Thyroid gland (tissue), 4 donors: ENCODE data around the gene HLA-A. TPM values are rescaled to one million over a fixed set of nuclear protein-coding genes. Genes with fewer than 3 reads are reported as not detected.

Experiments
- DNase-seq, 2 donors: peaks; one replicate each; pipeline ENCODE4 v3.0.0-alpha.2; 2019
- H3K27ac ChIP-seq, 3 donors: fragments of 200-600 bp; sonication (generic); 1 replicate in 2 of 3; 2 replicates in 1 of 3; pipeline ENCODE4 v1.5.1; 2016 to 2019; ENCODE audit warnings: mild to moderate bottlenecking in 1 of 3, moderate library complexity in 1 of 3
- H3K27me3 ChIP-seq: fragments of 200-600 bp; sonication (generic); one replicate; pipeline ENCODE4 v1.5.1; 2019
- H3K36me3 ChIP-seq, 2 donors: fragments of 200-600 bp; sonication (generic); one replicate each; pipeline ENCODE4 v1.5.1; 2016 to 2019
- H3K4me1 ChIP-seq, 2 donors: fragments of 200-600 bp; sonication (generic); one replicate each; pipeline ENCODE4 v1.5.1; 2017 to 2019
- H3K4me3 ChIP-seq, 3 donors: fragments of 200-600 bp; sonication (generic); replicated peaks in 1 of 3; 1 replicate in 2 of 3; 2 replicates in 1 of 3; pipeline ENCODE4 v1.5.1; 2016; ENCODE audit warnings: mild to moderate bottlenecking in 1 of 3
- H3K9me3 ChIP-seq: fragments of 200-600 bp; sonication (generic); one replicate; pipeline ENCODE4 v1.5.1; 2017
- CTCF ChIP-seq, 6 experiments: fragments of 200-600 bp in 3 of 6; fragments of 450-650 bp in 3 of 6; sonication (generic) in 3 of 6; IDR thresholded peaks; one replicate each; pipeline ENCODE4 v1.5.1; 2016 to 2019; ENCODE audit warnings: antibody characterized with exemption in 6 of 6, mild to moderate bottlenecking in 2 of 6, inconsistent platforms in 1 of 6, moderate library complexity in 1 of 6
- POLR2A ChIP-seq, 2 donors: fragments of 450-650 bp; IDR thresholded peaks; one replicate each; pipeline ENCODE4 v1.6.1; 2017; ENCODE audit warnings: antibody characterized with exemption in 2 of 2, mild to moderate bottlenecking in 2 of 2, moderate library complexity in 1 of 2
- WGBS, 2 donors: methylation state at CpG; one replicate each; pipeline ENCODE4 v1.1.5; 2017; 5-methylcytosine and 5-hydroxymethylcytosine counted together
- intact Hi-C: fragments of 100-400 bp; cut with DNase I; formaldehyde crosslinking; loops from one replicate; pipeline ENCODE4 v1.15.1; 2023
- small RNA-seq: library from RNA; depleted of rRNA; stranded (forward); fragments of <200 nt; gene quantifications from one replicate; pipeline ENCODE3, GENCODE V24; 2016
- total RNA-seq, 4 donors: library from RNA; depleted of rRNA; stranded (reverse); fragments of >200 nt; gene quantifications; one replicate each; pipeline ENCODE4 v1.2.3, GENCODE V29; 2016

HLA-A gene
- total RNA-seq, 4 donors from 2014 or later: 398 to 842 (median 578) TPM

DNA sequence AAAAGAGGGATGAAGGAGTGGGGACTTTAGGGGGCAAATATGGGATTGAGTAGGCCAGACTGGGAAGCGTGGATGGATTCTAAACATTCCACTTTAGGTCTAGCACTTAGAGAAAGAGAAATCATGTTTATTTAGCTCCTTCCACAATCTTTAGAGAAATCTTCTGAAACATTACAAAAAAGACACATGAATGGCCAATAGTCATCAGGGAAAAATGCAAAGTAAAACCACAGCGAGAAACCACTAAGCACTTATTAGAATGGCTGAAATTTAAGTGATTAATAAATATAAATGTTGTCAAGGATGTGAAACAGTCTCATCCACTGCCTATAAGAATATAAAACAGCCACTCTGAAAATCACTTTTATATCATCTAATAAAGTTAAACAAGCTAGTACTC, 46.9 kb downstream of the HLA-A start:
- Histone ChIP-seq H3K9me3 (no peaks in the 10 kb centered on the region), H3K4me3 (no peak overlapping the region), H3K4me1 (no peaks in the 10 kb centered on the region), H3K27me3 (no peaks in the 10 kb centered on the region), H3K27ac (no peak overlapping the region), H3K36me3 (no peaks in the 10 kb centered on the region)
- intact Hi-C loops: no loop called here
- 92 to 97% methylated on average over 2 of the region's 2 CpGs for WGBS, 2 donors
- no peak for TF ChIP-seq CTCF (IDR thresholded peaks at IDR 0.05)
- TF ChIP-seq POLR2A (IDR thresholded peaks at IDR 0.05): no peak
- DNase-seq: no peak

- Histone ChIP-seq H3K4me1 (no peaks in the 10 kb centered on the region), H3K27ac (no peak overlapping the region)
- intact Hi-C loops: loop anchor here (10.0 kb wide), 1 partner anchor 136 kb away; no protein-coding TSS in a partner anchor
Measured at GRCh38 chr6:29990931-29991330, 48.6 kb downstream of the HLA-A start.

GRCh38 chr6:29992807-29993206, 50.5 kb downstream of the HLA-A start:
- WGBS, 2 donors: 82 to 92% methylated on average over 2 of the region's 2 CpGs
- no peaks in the 10 kb centered on the region for H3K4me1 ChIP-seq
- no peak overlapping the region for H3K27ac ChIP-seq
- intact Hi-C loops: loop anchor here (10.0 kb wide), 1 partner anchor 138 kb away; no protein-coding TSS in a partner anchor
- no peaks in the 10 kb centered on the region for H3K27me3 ChIP-seq
- H3K4me3 ChIP-seq: no peak overlapping the region
- no peak for TF ChIP-seq CTCF (IDR thresholded peaks at IDR 0.05)
- TF ChIP-seq POLR2A (IDR thresholded peaks at IDR 0.05): no peak
- DNase-seq: no peak
- no peaks in the 10 kb centered on the region for H3K36me3 ChIP-seq
- no peaks in the 10 kb centered on the region for H3K9me3 ChIP-seq

More at GRCh38 chr6:29990931-29991330, 48.6 kb downstream of the HLA-A start:
- no peak for TF ChIP-seq CTCF (IDR thresholded peaks at IDR 0.05)
- no peak for TF ChIP-seq POLR2A (IDR thresholded peaks at IDR 0.05)
- no peak for DNase-seq
- Histone ChIP-seq H3K36me3 (no peaks in the 10 kb centered on the region), H3K4me3 (no peak overlapping the region), H3K9me3 (no peaks in the 10 kb centered on the region), H3K27me3 (no peaks in the 10 kb centered on the region)

DNA sequence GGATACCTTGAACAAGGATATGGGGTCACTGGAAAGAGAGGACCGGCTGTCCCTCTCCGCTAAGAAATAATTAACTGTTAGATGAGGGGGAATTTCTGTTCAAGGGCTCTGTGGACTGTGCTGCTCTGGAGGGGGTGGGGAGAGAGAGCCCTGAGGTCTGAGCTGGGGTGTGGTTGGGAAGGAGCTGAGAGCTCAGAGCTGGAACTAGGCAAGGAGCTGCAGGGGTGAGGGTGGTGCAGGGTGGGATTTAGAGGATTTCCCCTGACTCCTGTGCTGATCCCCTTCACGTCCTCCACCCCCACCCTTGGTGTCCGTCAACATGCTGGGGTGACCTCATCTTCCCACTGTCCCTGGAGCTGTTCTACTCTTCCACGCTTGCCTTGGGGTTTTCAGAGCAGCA, 52.5 kb downstream of the HLA-A start:
- H3K4me1 ChIP-seq: no peaks in the 10 kb centered on the region
- TF ChIP-seq CTCF (IDR thresholded peaks at IDR 0.05): no peak
- no peak for TF ChIP-seq POLR2A (IDR thresholded peaks at IDR 0.05)
- H3K4me3 ChIP-seq: no peak overlapping the region
- WGBS, 2 donors: 79 to 94% methylated on average over 5 of the region's 5 CpGs
- no peak for DNase-seq
- H3K36me3 ChIP-seq: no peaks in the 10 kb centered on the region
- H3K27ac ChIP-seq: no peak overlapping the region
- intact Hi-C loops: loop anchor here (10.0 kb wide), 1 partner anchor 140 kb away; no protein-coding TSS in a partner anchor
- no peaks in the 10 kb centered on the region for H3K9me3 ChIP-seq
- no peaks in the 10 kb centered on the region for H3K27me3 ChIP-seq

DNA sequence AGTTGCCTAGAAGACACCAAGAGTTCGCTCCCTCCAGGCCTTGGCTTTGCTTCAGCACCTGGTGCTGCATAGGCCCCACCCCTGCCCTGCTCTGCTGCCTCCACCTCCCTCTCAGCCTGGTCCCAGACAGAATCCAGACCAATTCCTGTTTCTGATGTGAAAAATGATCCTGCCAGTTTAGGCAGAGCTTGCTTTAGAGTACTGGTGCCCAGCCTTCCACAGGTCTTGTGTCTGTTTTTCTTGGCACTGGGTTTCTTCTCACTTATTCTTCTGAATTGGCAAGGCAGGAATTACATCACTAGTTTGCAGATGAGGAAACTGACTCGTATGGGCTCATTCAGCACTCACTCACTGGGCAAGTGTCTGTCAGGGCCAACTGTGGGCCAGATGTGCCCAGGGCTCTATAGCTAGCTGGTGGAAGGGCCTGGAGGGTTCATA, 53.0 kb downstream of the HLA-A start:
- Histone ChIP-seq H3K4me3 (no peak overlapping the region), H3K9me3 (no peaks in the 10 kb centered on the region), H3K4me1 (no peaks in the 10 kb centered on the region), H3K27ac (no peak overlapping the region), H3K27me3 (no peaks in the 10 kb centered on the region), H3K36me3 (no peaks in the 10 kb centered on the region)
- WGBS, 2 donors: 58 to 71% methylated on average over 2 of the region's 2 CpGs
- DNase-seq: no peak
- intact Hi-C loops: loop anchor here (10.0 kb wide), 1 partner anchor 141 kb away; no protein-coding TSS in a partner anchor
- TF ChIP-seq POLR2A (IDR thresholded peaks at IDR 0.05): no peak
- TF ChIP-seq CTCF (IDR thresholded peaks at IDR 0.05): no peak

Small RNA genes within 50 kb of the gene (small RNA-seq; reads per million reads assigned to genes)
- not detected for gene HLA-U

Other genes with a start within 250 kb of the HLA-A start
- 10 to 100 TPM; 33.9 to 81.3 (median 44.6) TPM for gene HLA-F, start 219.1 kb upstream of the HLA-A start, total RNA-seq
- gene HLA-G, start 114.7 kb upstream of the HLA-A start, total RNA-seq: 1 to 10 TPM in 1 of 4 donors, under 1 TPM in 1, not detected in 2; 0.45 to 2.3 TPM
- 10 to 100 TPM in 2 of 4 donors, 1 to 10 TPM in 2; 9.3 to 26.5 (median 12.2) TPM for gene POLR1H, start 118.7 kb downstream of the HLA-A start, total RNA-seq
- 10 to 100 TPM; 41.3 to 64.1 (median 50.7) TPM for gene PPP1R11, start 124.7 kb downstream of the HLA-A start, total RNA-seq
- not detected for gene RNF39, start 133.2 kb downstream of the HLA-A start, total RNA-seq
- not detected for gene TRIM31, start 170.6 kb downstream of the HLA-A start, total RNA-seq
- not detected for gene TRIM40, start 193.6 kb downstream of the HLA-A start, total RNA-seq
- not detected for gene TRIM10, start 218.7 kb downstream of the HLA-A start, total RNA-seq
- gene TRIM15, start 221.0 kb downstream of the HLA-A start, total RNA-seq: not detected